NT2/D1 (cell line): ENCODE results near the gene XCR1.

ENCODE experiments used
- SUZ12 ChIP-seq: IDR thresholded peaks from 2 replicates; pipeline ENCODE4 v1.6.1; 2011; ENCODE audit not compliant: insufficient read length, insufficient read depth; ENCODE audit errors: extremely low read depth
- YY1 ChIP-seq: IDR thresholded peaks from 2 replicates; pipeline ENCODE4 v1.6.1; 2011; ENCODE audit not compliant: insufficient read length, insufficient read depth
- ZNF274 ChIP-seq: IDR thresholded peaks from 2 replicates; pipeline ENCODE4 v1.6.1; 2011; ENCODE audit warnings: mild to moderate bottlenecking, low read depth, low read length

DNA sequence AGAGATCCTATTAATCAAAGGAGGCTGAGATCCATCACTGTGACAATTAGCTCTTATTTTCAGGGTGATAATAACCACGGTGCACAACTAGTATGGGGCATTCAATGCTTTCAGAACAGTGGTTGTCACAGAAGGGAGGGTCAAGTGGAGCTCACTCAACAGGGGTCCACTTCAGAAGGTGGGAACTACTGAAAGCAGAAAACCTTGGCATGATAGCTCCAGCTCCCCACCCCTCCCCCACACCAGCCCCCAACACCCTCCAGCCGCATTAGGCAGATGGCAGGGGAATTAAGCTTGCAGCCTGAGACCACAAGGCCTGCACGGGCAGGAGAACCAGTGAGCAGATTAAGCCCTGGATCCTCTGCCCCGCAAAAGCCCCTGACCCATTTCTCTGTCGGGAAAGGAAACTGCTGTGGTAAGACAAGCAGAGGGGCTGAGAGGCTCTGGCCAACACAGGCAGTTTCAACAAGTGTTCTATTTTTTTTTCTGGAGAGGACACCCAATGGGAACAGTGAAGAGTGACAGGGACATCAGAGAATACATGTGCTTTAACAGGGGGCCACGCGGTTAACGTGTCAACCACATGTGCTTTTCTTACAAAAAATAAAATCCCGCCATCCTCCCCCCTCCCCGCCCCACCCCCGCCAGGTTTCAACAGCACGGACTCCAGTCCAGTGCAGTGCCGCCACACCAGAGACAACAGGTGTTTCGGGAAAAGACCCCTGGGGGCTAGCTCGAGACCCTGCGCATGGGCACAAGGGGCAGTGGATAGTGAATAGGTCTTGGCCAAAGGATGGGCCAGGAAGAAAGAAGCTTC is 32.7 kb downstream of the XCR1 start:
- TF ChIP-seq SUZ12 = no peak
- no peak for TF ChIP-seq ZNF274
- no peak for TF ChIP-seq YY1
